Measurements from ENCODE around the gene CRAT. TPM values are rescaled to one million over a fixed set of nuclear protein-coding genes. Genes with fewer than 3 reads are reported as not detected.

Gene CRAT
- polyA plus RNA-seq, 2 of the 4 experiments (the other 2 are of a cell fraction), result 20.5 to 26.0 TPM

- CTCF ChIA-PET, result interaction anchor here (0.8 to 2.8 kb wide), 8 partner anchors 8 to 530 kb away, joined by 3 to 12 read pairs (median 4); partner anchors contain the start of genes ASB6 and NTMT1
- DNase-seq (ENCODE audit: low read depth in 1 of 2, low spot score in 1 of 2), result peak; percentile 36
- peak; percentile 32 to 37 for ATAC-seq
- H3K4me2 ChIP-seq, result peak overlapping the region; percentile 96
- under 1% methylated on average over 24 of the region's 37 CpGs for WGBS (ENCODE audit: missing lambda C conversion rate)
- no peak for FAIRE-seq
- no peak for TF ChIP-seq MAZ (IDR thresholded peaks at IDR 0.05; ENCODE audit: borderline replicate concordance, low read depth, low read length)
- no peak for TF ChIP-seq SMC3 (IDR thresholded peaks at IDR 0.05)
- TF ChIP-seq CEBPB (IDR thresholded peaks at IDR 0.05), result no peak
- no peak for TF ChIP-seq MAFK (IDR thresholded peaks at IDR 0.05; ENCODE audit: partially characterized antibody)
- no peak for TF ChIP-seq POLR2A (IDR thresholded peaks at IDR 0.05; ENCODE audit: low read length)
- TF ChIP-seq JUN (IDR thresholded peaks at IDR 0.05), result no peak
- no peak for TF ChIP-seq BCL3 (IDR thresholded peaks at IDR 0.05)
- TF ChIP-seq HOXA7 (CRISPR knock-in tag; IDR thresholded peaks at IDR 0.05), result no peak
- peak overlapping the region; percentile 61 for H3K4me3 ChIP-seq
- peak overlapping the region; percentile 92 to 97 for H3K27ac ChIP-seq
- H3K9me3 ChIP-seq, result no peaks in the 10 kb centered on the region
- H3K4me1 ChIP-seq, result peaks cover 32% of the 10 kb centered on the region
- POLR2A ChIA-PET, result interaction anchor here (0.8 to 2.4 kb wide), 3 partner anchors 17 to 31 kb away, joined by 3 to 7 read pairs (median 3); partner anchors contain the start of gene DOLPP1
Observed at GRCh38 chr9:129111528-129112151, 1.0 kb upstream of the CRAT start.

- peak; percentile 40 for DNase-seq (ENCODE audit: low read depth in 1 of 2, low spot score in 1 of 2)
Observed at GRCh38 chr9:129109952-129110739, 447 bp downstream of the CRAT start.

More at GRCh38 chr9:129109952-129110739, 447 bp downstream of the CRAT start:
- Histone ChIP-seq H3K4me2 (peak overlapping the region; percentile 96), H3K9me3 (no peaks in the 10 kb centered on the region), H3K4me1 (peaks cover 30% of the 10 kb centered on the region), H3K27ac (peak overlapping the region; percentile 92 to 97), H3K4me3 (peak overlapping the region; percentile 61)
- no peak for TF ChIP-seq CBX8 (IDR thresholded peaks at IDR 0.05)
- TF ChIP-seq USF2 (IDR thresholded peaks at IDR 0.05), result no peak
- TF ChIP-seq HEYL (CRISPR knock-in tag; IDR thresholded peaks at IDR 0.05), result no peak
- peak; percentile 35; the same call in 1 of the 2 replicates for TF ChIP-seq MYC (IDR thresholded peaks at IDR 0.05; ENCODE audit: borderline replicate concordance, low read length)
- no peak; the same call in 1 of the 2 replicates for TF ChIP-seq E2F6 (IDR thresholded peaks at IDR 0.05; ENCODE audit: borderline replicate concordance, low read depth)
- no peak for TF ChIP-seq ESRRA (IDR thresholded peaks at IDR 0.05; ENCODE audit: borderline replicate concordance, low read length)
- 0 out of 2 replicates have a peak, but pooled peaks have one; percentile 46 for TF ChIP-seq HOXB5 (CRISPR knock-in tag; IDR thresholded peaks at IDR 0.05)
- TF ChIP-seq POLR2AphosphoS2 (conservative IDR thresholded peaks at IDR 0.05; ENCODE audit: low read length), result no peak
- no peak for TF ChIP-seq KDM5A (IDR thresholded peaks at IDR 0.05)
- TF ChIP-seq HOXA7 (CRISPR knock-in tag; IDR thresholded peaks at IDR 0.05), result no peak
- peak; percentile 62; the same call in 1 of the 2 replicates for TF ChIP-seq PHF8 (IDR thresholded peaks at IDR 0.05; ENCODE audit: borderline replicate concordance, low read depth)
- no peak for TF ChIP-seq ZC3H11A (IDR thresholded peaks at IDR 0.05)
- no peak for TF ChIP-seq BHLHE40 (IDR thresholded peaks at IDR 0.05; ENCODE audit: low read depth, low read length)
- TF ChIP-seq CTCF (IDR thresholded peaks at IDR 0.05), result no peak
- TF ChIP-seq MAZ (IDR thresholded peaks at IDR 0.05; ENCODE audit: borderline replicate concordance, low read depth, low read length), result no peak
- TF ChIP-seq RFX5 (IDR thresholded peaks at IDR 0.05), result no peak
- no peak for TF ChIP-seq FOXS1 (CRISPR knock-in tag; IDR thresholded peaks at IDR 0.05)
- 10% methylated on average over 22 of the region's 64 CpGs for WGBS (ENCODE audit: missing lambda C conversion rate)
- FAIRE-seq (no peak), ATAC-seq (peak; percentile 52 to 58)
- ChIA-PET POLR2A (interaction anchor here (1.1 to 2.4 kb wide), 3 partner anchors 15 to 42 kb away, joined by 3 to 7 read pairs (median 5); partner anchors contain the start of gene DOLPP1), CTCF (interaction anchor here (0.7 to 1.2 kb wide), 3 partner anchors 22 to 516 kb away, joined by 3 read pairs; partner anchors contain the start of genes NTMT1 and SH3GLB2)

Data from A549 (cell line).